ENCODE data around the gene PRPSAP1.
A peak's percentile ranks its signal among the peaks of the same experiment; 100 is the strongest.

Gene PRPSAP1

DNA sequence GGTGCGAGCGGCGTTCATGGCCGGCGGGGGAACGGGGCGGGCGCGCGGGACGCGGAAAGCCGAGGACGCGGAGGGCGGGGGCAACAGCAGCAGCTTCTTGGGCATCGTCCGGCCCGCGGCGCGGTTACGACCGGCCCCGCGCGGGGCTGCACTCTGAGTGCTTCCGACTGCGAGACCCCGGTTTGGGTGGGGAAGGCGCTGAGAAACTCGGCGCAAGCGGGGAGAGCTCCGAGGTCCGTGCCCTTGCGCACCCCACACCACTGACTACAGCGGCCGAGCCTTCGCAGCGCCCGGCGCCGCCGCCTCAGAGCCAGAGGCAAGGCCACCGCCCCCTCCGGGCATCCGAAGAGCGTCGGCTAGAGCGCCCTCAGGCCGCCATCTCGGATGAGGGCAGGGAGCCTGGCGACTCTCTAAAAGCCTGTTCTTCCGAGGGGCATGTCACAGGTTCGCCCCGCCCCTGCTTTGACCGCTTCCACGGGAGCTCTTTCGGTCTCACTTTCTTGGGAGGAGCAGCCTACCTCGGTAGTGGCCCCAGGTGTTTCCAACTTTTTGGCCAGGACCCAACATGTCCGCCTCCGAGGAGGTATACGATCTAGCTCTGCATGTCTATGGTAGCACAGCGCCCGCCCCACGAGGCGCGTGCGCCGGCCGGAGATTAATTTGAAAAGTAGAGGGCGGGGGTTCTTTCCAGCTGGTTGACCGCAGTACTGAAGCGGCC lies at the start of gene PRPSAP1 (continued):
- TF ChIP-seq ZNF561 (tag by site-specific recombination; IDR thresholded peaks at IDR 0.05; ENCODE audit: borderline replicate concordance): peak; percentile 84; the same call in 1 of the 2 replicates
- peak; percentile 88 for TF ChIP-seq ZBTB20 (tag by site-specific recombination; IDR thresholded peaks at IDR 0.05)
- no peak for TF ChIP-seq ZNF248 (tag by site-specific recombination; IDR thresholded peaks at IDR 0.05)
- no peak for TF ChIP-seq ZNF585B (tag by site-specific recombination; IDR thresholded peaks at IDR 0.05)
- peak; percentile 67; the same call in 1 of the 2 replicates for TF ChIP-seq TRIM28 (IDR thresholded peaks at IDR 0.05; ENCODE audit: borderline replicate concordance, low read length)
- TF ChIP-seq SP7 (tag by site-specific recombination; IDR thresholded peaks at IDR 0.05): peak; percentile 95
- TF ChIP-seq SP2 (tag by site-specific recombination; IDR thresholded peaks at IDR 0.05): peak; percentile 76
- peak; percentile 80 for TF ChIP-seq ZNF610 (tag by site-specific recombination; IDR thresholded peaks at IDR 0.05; ENCODE audit: borderline replicate concordance)
- TF ChIP-seq ZBTB7A (tag by site-specific recombination; IDR thresholded peaks at IDR 0.05; ENCODE audit: low read depth): peak; percentile 72
- TF ChIP-seq, protein P1, sequence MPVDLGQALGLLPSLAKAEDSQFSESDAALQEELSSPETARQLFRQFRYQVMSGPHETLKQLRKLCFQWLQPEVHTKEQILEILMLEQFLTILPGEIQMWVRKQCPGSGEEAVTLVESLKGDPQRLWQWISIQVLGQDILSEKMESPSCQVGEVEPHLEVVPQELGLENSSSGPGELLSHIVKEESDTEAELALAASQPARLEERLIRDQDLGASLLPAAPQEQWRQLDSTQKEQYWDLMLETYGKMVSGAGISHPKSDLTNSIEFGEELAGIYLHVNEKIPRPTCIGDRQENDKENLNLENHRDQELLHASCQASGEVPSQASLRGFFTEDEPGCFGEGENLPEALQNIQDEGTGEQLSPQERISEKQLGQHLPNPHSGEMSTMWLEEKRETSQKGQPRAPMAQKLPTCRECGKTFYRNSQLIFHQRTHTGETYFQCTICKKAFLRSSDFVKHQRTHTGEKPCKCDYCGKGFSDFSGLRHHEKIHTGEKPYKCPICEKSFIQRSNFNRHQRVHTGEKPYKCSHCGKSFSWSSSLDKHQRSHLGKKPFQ (tag by site-specific recombination; IDR thresholded peaks at IDR 0.05): 0 out of 2 replicates have a peak, but pooled peaks have one; percentile 15
- TF ChIP-seq ZNF211 (tag by site-specific recombination; IDR thresholded peaks at IDR 0.05; ENCODE audit: low read depth): no peak
- TF ChIP-seq ZNF19 (tag by site-specific recombination; IDR thresholded peaks at IDR 0.05; ENCODE audit: low read depth): no peak
- TF ChIP-seq EGR2 (tag by site-specific recombination; IDR thresholded peaks at IDR 0.05; ENCODE audit: low read depth): 0 out of 2 replicates have a peak, but pooled peaks have one; percentile 13
- no peak for TF ChIP-seq ZNF133 (tag by site-specific recombination; IDR thresholded peaks at IDR 0.05)
- TF ChIP-seq ZNF510 (tag by site-specific recombination; IDR thresholded peaks at IDR 0.05; ENCODE audit: insufficient replicate concordance): no peak
- peak; percentile 99 for TF ChIP-seq KLF8 (tag by site-specific recombination; IDR thresholded peaks at IDR 0.05)
- peak; percentile 83 for TF ChIP-seq ZNF341 (tag by site-specific recombination; IDR thresholded peaks at IDR 0.05; ENCODE audit: low read depth)
- TF ChIP-seq ZFP69B (tag by site-specific recombination; IDR thresholded peaks at IDR 0.05): peak; percentile 67; the same call in 1 of the 2 replicates
- TF ChIP-seq MYNN (tag by site-specific recombination; IDR thresholded peaks at IDR 0.05; ENCODE audit: borderline replicate concordance): no peak
- TF ChIP-seq PATZ1 (tag by site-specific recombination; IDR thresholded peaks at IDR 0.05): peak; percentile 68
- no peak for TF ChIP-seq ZNF184 (tag by site-specific recombination; IDR thresholded peaks at IDR 0.05)
- no peak for TF ChIP-seq ZNF10 (tag by site-specific recombination; IDR thresholded peaks at IDR 0.05)
- no peak for TF ChIP-seq ZNF433 (tag by site-specific recombination; IDR thresholded peaks at IDR 0.05; ENCODE audit: low read depth)
- TF ChIP-seq, protein P2, sequence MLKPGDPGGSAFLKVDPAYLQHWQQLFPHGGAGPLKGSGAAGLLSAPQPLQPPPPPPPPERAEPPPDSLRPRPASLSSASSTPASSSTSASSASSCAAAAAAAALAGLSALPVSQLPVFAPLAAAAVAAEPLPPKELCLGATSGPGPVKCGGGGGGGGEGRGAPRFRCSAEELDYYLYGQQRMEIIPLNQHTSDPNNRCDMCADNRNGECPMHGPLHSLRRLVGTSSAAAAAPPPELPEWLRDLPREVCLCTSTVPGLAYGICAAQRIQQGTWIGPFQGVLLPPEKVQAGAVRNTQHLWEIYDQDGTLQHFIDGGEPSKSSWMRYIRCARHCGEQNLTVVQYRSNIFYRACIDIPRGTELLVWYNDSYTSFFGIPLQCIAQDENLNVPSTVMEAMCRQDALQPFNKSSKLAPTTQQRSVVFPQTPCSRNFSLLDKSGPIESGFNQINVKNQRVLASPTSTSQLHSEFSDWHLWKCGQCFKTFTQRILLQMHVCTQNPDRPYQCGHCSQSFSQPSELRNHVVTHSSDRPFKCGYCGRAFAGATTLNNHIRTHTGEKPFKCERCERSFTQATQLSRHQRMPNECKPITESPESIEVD (tag by site-specific recombination; IDR thresholded peaks at IDR 0.05): no peak
- peak; percentile 86 for TF ChIP-seq HIC1 (tag by site-specific recombination; IDR thresholded peaks at IDR 0.05)
- TF ChIP-seq, protein P3, sequence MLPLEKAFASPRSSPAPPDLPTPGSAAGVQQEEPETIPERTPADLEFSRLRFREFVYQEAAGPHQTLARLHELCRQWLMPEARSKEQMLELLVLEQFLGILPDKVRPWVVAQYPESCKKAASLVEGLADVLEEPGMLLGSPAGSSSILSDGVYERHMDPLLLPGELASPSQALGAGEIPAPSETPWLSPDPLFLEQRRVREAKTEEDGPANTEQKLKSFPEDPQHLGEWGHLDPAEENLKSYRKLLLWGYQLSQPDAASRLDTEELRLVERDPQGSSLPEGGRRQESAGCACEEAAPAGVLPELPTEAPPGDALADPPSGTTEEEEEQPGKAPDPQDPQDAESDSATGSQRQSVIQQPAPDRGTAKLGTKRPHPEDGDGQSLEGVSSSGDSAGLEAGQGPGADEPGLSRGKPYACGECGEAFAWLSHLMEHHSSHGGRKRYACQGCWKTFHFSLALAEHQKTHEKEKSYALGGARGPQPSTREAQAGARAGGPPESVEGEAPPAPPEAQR (tag by site-specific recombination; IDR thresholded peaks at IDR 0.05): no peak
- peak; percentile 54; the same call in 1 of the 2 replicates for TF ChIP-seq BCL11A (tag by site-specific recombination; IDR thresholded peaks at IDR 0.05; ENCODE audit: low read depth)
- TF ChIP-seq OVOL3 (tag by site-specific recombination; IDR thresholded peaks at IDR 0.05): peak; percentile 68
- TF ChIP-seq ZNF138 (tag by site-specific recombination; IDR thresholded peaks at IDR 0.05; ENCODE audit: borderline replicate concordance): no peak
- no peak for TF ChIP-seq ZNF266 (tag by site-specific recombination; IDR thresholded peaks at IDR 0.05; ENCODE audit: low read depth)
- TF ChIP-seq ZFHX2 (tag by site-specific recombination; conservative IDR thresholded peaks at IDR 0.05): peak; percentile 71
- TF ChIP-seq ZSCAN23 (tag by site-specific recombination; IDR thresholded peaks at IDR 0.05): peak; percentile 89

Measured in HEK293 (cell line).